ENCODE data around the gene NPY5R. TPM values are rescaled to one million over a fixed set of nuclear protein-coding genes. Genes with fewer than 3 reads are reported as not detected.
A peak's percentile ranks its signal among the peaks of the same experiment; 100 is the strongest.

Gene NPY5R
- total and polyA plus RNA-seq, 2 donors (not counting 3 experiments of a cell fraction or from before 2014, with no cell fraction given), result not detected

- no peaks in the 10 kb centered on the region for H3K79me2 ChIP-seq (ENCODE audit: control insufficient read depth, insufficient read depth, low read length)
- peak overlapping the region; percentile 66 for H3K4me2 ChIP-seq (ENCODE audit: insufficient read depth, low read length)
- FAIRE-seq (no peak), DNase-seq (ENCODE audit: low read depth, low spot score) (peak; percentile 24)
- ChIA-PET CTCF (interaction anchor here (1.0 to 6.0 kb wide), 11 partner anchors 8 to 1163 kb away, joined by 3 to 108 read pairs (median 8); no protein-coding TSS in a partner anchor), POLR2A (interaction anchor here (1.5 kb wide), 1 partner anchor 162 kb away, joined by 3 read pairs; no protein-coding TSS in a partner anchor)
- TF ChIP-seq POLR2AphosphoS5 (IDR thresholded peaks at IDR 0.05; ENCODE audit: insufficient read depth, low read depth, low read length) (no peak), EZH2 (IDR thresholded peaks at IDR 0.05; ENCODE audit: borderline replicate concordance, low read depth, low read length, severe bottlenecking) (peak; percentile 78)
- no peaks in the 10 kb centered on the region for H4K20me1 ChIP-seq (replicated peaks; ENCODE audit: control insufficient read depth, extremely low read depth, insufficient read depth, low read length)
- intact Hi-C loops (cut with micrococcal nuclease) (loop anchor here (1.0 to 2.0 kb wide), 4 partner anchors 165 to 284 kb away; partner anchors contain the start of gene NAF1), dilution Hi-C loops (cut with MboI; ENCODE audit: extremely low pct_ligation_motif_present, low sequenced_read_pairs) (no loop called here)
- BruUV-seq (replicated peaks), result no TSS peak
- H2AFZ ChIP-seq (ENCODE audit: low read depth, low read length), result peak overlapping the region; percentile 56
- H3K27me3 ChIP-seq (ENCODE audit: control insufficient read depth in 2 of 2, insufficient read depth in 2 of 2, low read length in 2 of 2), result peaks cover 21 to 29% of the 10 kb centered on the region in 2 experiments
- H3K36me3 ChIP-seq (ENCODE audit: control insufficient read depth in 2 of 2, extremely low read depth in 1 of 2, insufficient read depth in 2 of 2, low read length in 2 of 2), result no peaks in the 10 kb centered on the region
- no peaks in the 10 kb centered on the region for H3K9me3 ChIP-seq (replicated peaks; ENCODE audit: control insufficient read depth, insufficient read depth, low read length)
- H3K9ac ChIP-seq (replicated peaks; ENCODE audit: extremely low read depth, insufficient read depth, low read length), result no peak overlapping the region
- H3K27ac ChIP-seq (ENCODE audit: insufficient read depth, low read depth, low read length), result no peak overlapping the region
- peaks cover 6% of the 10 kb centered on the region for H3K4me1 ChIP-seq (ENCODE audit: control insufficient read depth, extremely low read depth, insufficient read depth, low read length)
- peak overlapping the region in 2 of 3 experiments; percentile 39 to 42 for H3K4me3 ChIP-seq (replicated peaks in 1 of 3; ENCODE audit: insufficient read depth in 1 of 3, low read depth in 1 of 3, low read length in 3 of 3)
- no peaks in the 10 kb centered on the region for H3K9me1 ChIP-seq (replicated peaks; ENCODE audit: control insufficient read depth, extremely low read depth, insufficient read depth, low read length)
These were observed 11.9 kb upstream of the NPY5R start for GRCh38 chr4:163331629-163332376.

- DNase-seq (ENCODE audit: low read depth, low spot score), result peak; percentile 80
- intact Hi-C loops (cut with micrococcal nuclease) (loop anchor here (1.0 to 2.0 kb wide), 4 partner anchors 166 to 284 kb away; partner anchors contain the start of gene NAF1), dilution Hi-C loops (cut with MboI; ENCODE audit: extremely low pct_ligation_motif_present, low sequenced_read_pairs) (no loop called here)
- FAIRE-seq, result peak; percentile 81
- Histone ChIP-seq H3K9me1 (replicated peaks; ENCODE audit: control insufficient read depth, extremely low read depth, insufficient read depth, low read length) (no peaks in the 10 kb centered on the region), H3K9ac (replicated peaks; ENCODE audit: extremely low read depth, insufficient read depth, low read length) (no peak within 1 kb of the TSS), H4K20me1 (replicated peaks; ENCODE audit: control insufficient read depth, extremely low read depth, insufficient read depth, low read length) (no peaks in the 10 kb centered on the region), H3K27ac (ENCODE audit: insufficient read depth, low read depth, low read length) (no peak within 1 kb of the TSS), H3K27me3 (ENCODE audit: control insufficient read depth in 2 of 2, insufficient read depth in 2 of 2, low read length in 2 of 2) (peaks cover 21 to 29% of the 10 kb centered on the region in 2 experiments), H3K79me2 (ENCODE audit: control insufficient read depth, insufficient read depth, low read length) (no peaks in the 10 kb centered on the region), H3K4me1 (ENCODE audit: control insufficient read depth, extremely low read depth, insufficient read depth, low read length) (peaks cover 6% of the 10 kb centered on the region), H3K36me3 (ENCODE audit: control insufficient read depth in 2 of 2, extremely low read depth in 1 of 2, insufficient read depth in 2 of 2, low read length in 2 of 2) (no peaks in the 10 kb centered on the region), H3K9me3 (replicated peaks; ENCODE audit: control insufficient read depth, insufficient read depth, low read length) (no peaks in the 10 kb centered on the region), H2AFZ (ENCODE audit: low read depth, low read length) (peak within 1 kb of the TSS; percentile 56), H3K4me2 (ENCODE audit: insufficient read depth, low read length) (peak within 1 kb of the TSS; percentile 66), H3K4me3 (replicated peaks in 1 of 3; ENCODE audit: insufficient read depth in 1 of 3, low read depth in 1 of 3, low read length in 3 of 3) (peak within 1 kb of the TSS in 2 of 3 experiments; percentile 39 to 42)
- POLR2A ChIA-PET, result interaction anchor here (1.5 kb wide), 1 partner anchor 161 kb away, joined by 3 read pairs; no protein-coding TSS in a partner anchor
- CTCF ChIA-PET, result interaction anchor here (0.6 to 6.0 kb wide), 27 partner anchors 8 to 1164 kb away, joined by 3 to 108 read pairs (median 4); partner anchors contain the start of genes NAF1 and NPY5R
- no peak for TF ChIP-seq MAX (IDR thresholded peaks at IDR 0.05; ENCODE audit: insufficient read depth, insufficient read length)
- TF ChIP-seq CTCF (IDR thresholded peaks at IDR 0.05; ENCODE audit: extremely low read depth in 1 of 2, insufficient read depth in 1 of 2, low read depth in 1 of 2, low read length in 2 of 2), result peak; percentile 68 to 81
- TF ChIP-seq POLR2A (IDR thresholded peaks at IDR 0.05; ENCODE audit: low read depth, low read length), result no peak
- BruUV-seq (replicated peaks), result no TSS peak
These were observed 10.9 kb upstream of the NPY5R start, which contains the start of gene NPY1R for GRCh38 chr4:163332526-163333406. Gene NPY1R (minus strand): TSS chr4:163332596. CDS start chr4:163326554, 6,042 bp downstream.
